Left lung (tissue), 10 donors: ENCODE results near the gene HSD11B2. TPM values are rescaled to one million over a fixed set of nuclear protein-coding genes. Genes with fewer than 3 reads are reported as not detected.

Experiments used
- ATAC-seq: fragments of 200-7000 bp; cut with Tn5 transposase; one replicate; pipeline ENCODE4 v1.9.1; 2020; ENCODE audit warnings: moderate library complexity
- DNase-seq, 4 donors: peaks; one replicate each; pipeline ENCODE4 v3.0.0-alpha.2; 2013 to 2020
- H3K27ac ChIP-seq, 2 donors: fragments of 200-600 bp; sonication (generic) in 1 of 2; one replicate each; pipeline versions ENCODE4 v1.5.0 to v1.8.0; 2020 to 2021
- H3K27me3 ChIP-seq, 2 donors: fragments of 200-600 bp; sonication (generic) in 1 of 2; one replicate each; pipeline versions ENCODE4 v1.5.0 to v1.8.0; 2020 to 2021
- H3K36me3 ChIP-seq, 2 donors: fragments of 200-600 bp; sonication (generic) in 1 of 2; one replicate each; pipeline versions ENCODE4 v1.5.0 to v1.8.0; 2020 to 2021
- H3K4me1 ChIP-seq, 2 donors: fragments of 200-600 bp; one replicate each; pipeline ENCODE4 v1.8.0; 2021
- H3K4me3 ChIP-seq, 2 donors: fragments of 200-600 bp; sonication (generic) in 1 of 2; one replicate each; pipeline versions ENCODE4 v1.5.0 to v1.8.0; 2020 to 2021; ENCODE audit warnings: mild to moderate bottlenecking in 1 of 2
- H3K9me3 ChIP-seq, 2 donors: fragments of 200-600 bp; sonication (generic) in 1 of 2; one replicate each; pipeline versions ENCODE4 v1.5.0 to v1.8.0; 2020 to 2021
- CTCF ChIP-seq, 2 donors: fragments of 200-600 bp; sonication (generic) in 1 of 2; IDR thresholded peaks; one replicate each; pipeline versions ENCODE4 v1.5.0 to v1.8.0; 2021; ENCODE audit warnings: antibody characterized with exemption in 2 of 2
- intact Hi-C, 2 donors: fragments of 100-400 bp; cut with DNase I; formaldehyde crosslinking; loops; one replicate each; pipeline versions ENCODE4 v1.11.2 to v1.14.2; 2022
- polyA plus RNA-seq, 6 donors: library from polyadenylated mRNA; unstranded; fragments of 120-200 nt; gene quantifications; one replicate each; pipeline ENCODE4 v1.2.1, GENCODE V29; 2013; ENCODE audit not compliant: insufficient read length in 6 of 6
- total RNA-seq, 2 donors: library from RNA; stranded (reverse); fragmentation: NEBNext Ultra II Directional; extraction: Animal tissue kit (Norgen Biotek cat#: 25700); gene quantifications; one replicate each; pipeline ENCODE4 v1.2.1, GENCODE V29; 2021
- donor health status: DM: no; HTN: yes; CAD: no.
- donor health status: DM: no; HTN: no; CAD: no.

HSD11B2 gene
- total and polyA plus RNA-seq, 8 donors: 2.5 to 81.1 (median 54.7) TPM

DNA sequence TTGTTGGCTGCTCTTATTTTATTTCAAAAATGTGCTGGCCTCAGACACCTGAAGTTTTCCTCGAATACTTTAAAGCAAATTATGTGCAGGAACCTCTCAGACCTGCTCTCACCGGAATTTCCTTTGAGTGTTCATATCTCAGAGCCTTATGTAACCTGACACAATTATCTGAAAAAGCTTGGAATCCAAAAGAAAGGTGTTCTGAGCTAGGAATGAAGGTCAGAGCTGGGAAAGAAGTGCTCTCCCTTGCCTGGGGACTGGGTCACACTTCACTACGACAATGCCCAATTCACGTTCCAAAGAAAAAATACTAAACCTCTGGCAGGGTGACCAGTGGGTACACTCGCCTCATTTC is 6.7 kb upstream of the HSD11B2 start:
- no peaks in the 10 kb centered on the region for H3K9me3 ChIP-seq
- H3K36me3 ChIP-seq: no peaks in the 10 kb centered on the region
- ATAC-seq (peak; percentile 37), DNase-seq (no peak)
- peaks cover under 1 to 28% of the 10 kb centered on the region in 2 donors for H3K27me3 ChIP-seq
- no peak overlapping the region for H3K4me3 ChIP-seq
- H3K27ac ChIP-seq: no peak overlapping the region
- intact Hi-C loops: no loop called here
- no peak for TF ChIP-seq CTCF (IDR thresholded peaks at IDR 0.05)
- H3K4me1 ChIP-seq: peaks cover 4 to 9% of the 10 kb centered on the region in 2 donors

DNA sequence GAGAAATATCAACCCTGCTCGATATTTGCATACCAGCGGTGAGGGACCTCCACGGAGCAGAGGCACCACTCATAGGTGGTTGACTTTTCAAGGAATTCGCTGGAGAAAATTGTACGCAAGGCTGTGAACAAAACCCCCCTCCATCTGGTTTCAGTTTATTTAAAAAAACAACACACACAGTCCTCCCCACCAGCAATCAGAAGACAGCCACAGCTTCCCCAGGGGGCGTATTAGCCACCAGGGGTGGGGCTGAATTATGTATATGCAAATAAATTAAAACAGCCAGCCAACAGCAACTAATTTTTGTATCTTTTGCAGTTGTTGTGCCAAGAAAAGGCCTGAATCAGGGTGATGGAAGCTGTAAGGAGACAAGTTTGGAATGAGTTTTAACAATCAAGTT is 5.9 kb upstream of the HSD11B2 start:
- Histone ChIP-seq H3K9me3 (no peaks in the 10 kb centered on the region), H3K27ac (no peak overlapping the region), H3K4me3 (no peak overlapping the region), H3K4me1 (peaks cover 4 to 12% of the 10 kb centered on the region in 2 donors), H3K36me3 (no peaks in the 10 kb centered on the region), H3K27me3 (peaks cover 9 to 36% of the 10 kb centered on the region in 2 donors)
- DNase-seq (no peak), ATAC-seq (no peak)
- intact Hi-C loops: loop anchor here in 1 of 2 donors (5.0 kb wide), 1 partner anchor 42 kb away; no protein-coding TSS in a partner anchor
- no peak for TF ChIP-seq CTCF (IDR thresholded peaks at IDR 0.05)

- Histone ChIP-seq H3K27ac (no peak overlapping the region), H3K36me3 (no peaks in the 10 kb centered on the region), H3K4me3 (no peak overlapping the region), H3K27me3 (peaks cover 13 to 42% of the 10 kb centered on the region in 2 donors), H3K4me1 (peaks cover 9 to 17% of the 10 kb centered on the region in 2 donors), H3K9me3 (no peaks in the 10 kb centered on the region)
- ATAC-seq (no peak), DNase-seq (no peak)
- intact Hi-C loops: loop anchor here in 1 of 2 donors (5.0 kb wide), 1 partner anchor 42 kb away; no protein-coding TSS in a partner anchor
- TF ChIP-seq CTCF (IDR thresholded peaks at IDR 0.05): no peak
Measured at GRCh38 chr16:67425580-67425979, 5.3 kb upstream of the HSD11B2 start.

DNA sequence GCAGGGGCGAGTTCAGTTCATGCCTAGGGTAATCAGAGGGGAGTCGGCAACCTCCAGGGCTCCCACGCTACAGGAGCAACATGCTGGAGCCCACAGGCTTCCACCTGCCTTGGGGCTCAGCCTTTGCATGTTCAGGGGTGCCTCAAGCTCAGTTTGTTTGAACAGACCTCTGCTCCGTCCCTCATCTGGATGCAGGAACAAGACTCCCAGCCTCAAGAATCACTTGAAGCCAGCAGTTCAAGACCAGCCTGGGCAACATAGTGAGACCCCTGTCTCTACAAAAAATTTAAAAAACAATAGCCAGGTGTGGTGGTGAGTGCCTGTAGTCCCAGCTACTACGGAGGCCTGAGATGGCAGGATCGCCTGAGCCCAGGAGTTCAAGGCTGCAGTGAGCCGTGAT is 4.9 kb upstream of the HSD11B2 start:
- Histone ChIP-seq H3K27ac (no peak overlapping the region), H3K9me3 (no peaks in the 10 kb centered on the region), H3K36me3 (no peaks in the 10 kb centered on the region), H3K4me3 (no peak overlapping the region), H3K4me1 (peaks cover 11 to 21% of the 10 kb centered on the region in 2 donors), H3K27me3 (peaks cover 13 to 46% of the 10 kb centered on the region in 2 donors)
- DNase-seq (no peak), ATAC-seq (no peak)
- TF ChIP-seq CTCF (IDR thresholded peaks at IDR 0.05): no peak
- intact Hi-C loops: loop anchor here in 1 of 2 donors (5.0 kb wide), 1 partner anchor 41 kb away; no protein-coding TSS in a partner anchor

DNA sequence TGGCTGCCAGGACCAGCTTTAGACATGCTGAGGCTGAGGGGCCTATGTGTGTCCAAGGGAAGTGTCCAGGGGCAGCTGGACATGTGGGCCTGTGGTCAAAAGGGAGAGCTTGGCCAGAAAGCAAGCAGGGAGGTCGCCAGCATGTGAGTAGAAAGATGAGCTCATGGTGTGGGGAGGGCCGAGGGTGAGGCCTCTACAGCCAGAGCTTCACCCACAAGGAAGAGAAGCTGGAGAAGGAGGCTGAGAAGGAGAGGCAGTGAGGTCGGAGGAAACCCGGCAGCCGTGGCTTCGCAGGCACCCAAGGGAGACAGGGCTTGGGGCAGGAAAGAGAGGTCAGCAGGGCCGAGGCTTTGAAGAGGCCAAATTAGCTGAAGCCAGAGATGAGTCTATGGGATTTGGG is 4.0 kb upstream of the HSD11B2 start:
- no peak for TF ChIP-seq CTCF (IDR thresholded peaks at IDR 0.05)
- H3K4me1 ChIP-seq: peaks cover 18 to 28% of the 10 kb centered on the region in 2 donors
- H3K27ac ChIP-seq: no peak overlapping the region
- H3K4me3 ChIP-seq: no peak overlapping the region
- no peak for DNase-seq
- peaks cover 13 to 54% of the 10 kb centered on the region in 2 donors for H3K27me3 ChIP-seq
- no peak for ATAC-seq
- H3K9me3 ChIP-seq: no peaks in the 10 kb centered on the region
- no peaks in the 10 kb centered on the region for H3K36me3 ChIP-seq
- intact Hi-C loops: loop anchor here in 1 of 2 donors (5.0 kb wide), 1 partner anchor 40 kb away; no protein-coding TSS in a partner anchor
